Esophagus muscularis mucosa (tissue), 4 donors: ENCODE data around the gene RNF20. TPM values are rescaled to one million over a fixed set of nuclear protein-coding genes. Genes with fewer than 3 reads are reported as not detected.

Experiments
- DNase-seq: peaks from one replicate; pipeline ENCODE4 v3.0.0-alpha.2; 2017; ENCODE audit errors: extremely low spot score
- H3K27ac ChIP-seq, 4 donors: fragments of 200-600 bp; sonication (generic); replicated peaks in 1 of 4; 1 replicate in 3 of 4; 2 replicates in 1 of 4; pipeline ENCODE4 v1.5.1; 2016 to 2019; ENCODE audit warnings: mild to moderate bottlenecking in 1 of 4
- H3K27me3 ChIP-seq, 4 donors: fragments of 200-600 bp; sonication (generic); one replicate each; pipeline versions ENCODE4 v1.5.1 to v1.6.0; 2016 to 2019
- H3K36me3 ChIP-seq, 4 donors: fragments of 200-600 bp; sonication (generic); one replicate each; pipeline ENCODE4 v1.5.1; 2016 to 2019
- H3K4me1 ChIP-seq, 4 donors: fragments of 200-600 bp; sonication (generic); one replicate each; pipeline ENCODE4 v1.5.1; 2016 to 2019
- H3K4me3 ChIP-seq, 4 donors: fragments of 200-600 bp; sonication (generic); 1 replicate in 2 of 4; 2 replicates in 2 of 4; pipeline ENCODE4 v1.5.1; 2016 to 2019; ENCODE audit warnings: mild to moderate bottlenecking in 4 of 4, moderate library complexity in 1 of 4
- H3K9me3 ChIP-seq, 4 donors: fragments of 200-600 bp; sonication (generic); 1 replicate in 3 of 4; 2 replicates in 1 of 4; pipeline ENCODE4 v1.5.1; 2016 to 2019
- CTCF ChIP-seq, 3 experiments: fragments of 200-600 bp in 2 of 3; fragments of 450-650 bp in 1 of 3; sonication (generic) in 2 of 3; IDR thresholded peaks; one replicate each; pipeline ENCODE4 v1.5.1; 2017 to 2019; ENCODE audit warnings: antibody characterized with exemption in 3 of 3, mild to moderate bottlenecking in 2 of 3, moderate library complexity in 1 of 3
- EP300 ChIP-seq: sonication (generic); formaldehyde crosslinking; IDR thresholded peaks from one replicate; pipeline ENCODE4 v1.6.1; 2017; ENCODE audit warnings: antibody characterized with exemption
- POLR2A ChIP-seq: fragments of 450-650 bp; IDR thresholded peaks from one replicate; pipeline ENCODE4 v1.6.1; 2017; ENCODE audit warnings: antibody characterized with exemption, moderate library complexity, mild to moderate bottlenecking, low read depth
- POLR2AphosphoS5 ChIP-seq, 2 donors: sonication (generic); formaldehyde crosslinking; IDR thresholded peaks; one replicate each; pipeline ENCODE4 v1.6.1; 2017; ENCODE audit warnings: antibody characterized with exemption in 2 of 2
- WGBS: methylation state at CpG from one replicate; pipeline ENCODE4 v1.1.5; 2018; 5-methylcytosine and 5-hydroxymethylcytosine counted together
- intact Hi-C: fragments of 100-400 bp; cut with DNase I; formaldehyde crosslinking; loops from one replicate; pipeline ENCODE4 v1.15.1; 2023
- total RNA-seq, 4 donors: library from RNA; depleted of rRNA; stranded (reverse); fragments of >200 nt; gene quantifications; one replicate each; pipeline versions ENCODE4 v1.1.0 to v1.2.1, GENCODE V29; 2016

Gene RNF20
- total RNA-seq, 4 donors from 2014 or later = 23.0 to 32.1 (median 27.2) TPM

GRCh38 chr9:101566904-101567724 is 33.5 kb downstream of the RNF20 start:
- Histone ChIP-seq H3K36me3 (peaks cover 36 to 86% (median 47%) of the 10 kb centered on the region in 4 donors), H3K4me3 (no peak overlapping the region), H3K9me3 (no peaks in the 10 kb centered on the region), H3K4me1 (no peaks in the 10 kb centered on the region), H3K27ac (no peak overlapping the region), H3K27me3 (no peaks in the 10 kb centered on the region)
- WGBS = 89% methylated on average over 5 of the region's 5 CpGs
- no peak for DNase-seq
- intact Hi-C loops = no loop called here
- no peak for TF ChIP-seq EP300
- peak in 1 of 3 experiments; percentile 9 for TF ChIP-seq CTCF (IDR thresholded peaks at IDR 0.05)
- TF ChIP-seq POLR2A = no peak

DNA sequence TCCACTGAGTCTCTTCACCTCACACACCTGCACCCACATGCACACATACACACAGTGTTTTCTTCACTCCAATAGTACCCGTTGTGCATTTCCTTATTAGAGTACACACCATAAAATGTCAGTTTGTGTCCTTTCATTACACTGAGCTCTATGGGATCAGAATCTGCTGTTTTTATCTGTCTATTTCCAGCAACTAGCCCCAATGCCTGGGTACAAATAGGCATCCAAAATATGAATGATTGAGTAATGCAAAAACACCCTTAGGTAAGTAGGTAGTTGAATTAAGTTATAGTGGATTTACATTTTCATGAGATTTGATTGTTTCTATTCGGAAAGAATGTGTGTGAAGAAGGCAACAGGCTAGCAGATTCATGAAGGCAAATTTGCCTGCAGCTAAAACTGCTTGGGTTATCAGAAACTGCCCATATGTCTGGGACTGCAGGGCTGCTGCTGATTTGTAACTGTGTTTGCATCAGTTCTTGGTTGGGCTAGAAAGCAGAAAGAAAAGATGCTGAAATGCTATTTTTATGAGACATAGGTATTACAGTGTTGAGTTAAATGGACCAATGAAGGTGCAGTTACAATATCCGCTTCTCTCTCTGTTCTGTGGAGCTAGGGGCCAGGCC is 34.2 kb downstream of the RNF20 start:
- no peaks in the 10 kb centered on the region for H3K27me3 ChIP-seq
- no peak for DNase-seq
- H3K4me1 ChIP-seq = no peaks in the 10 kb centered on the region
- no peaks in the 10 kb centered on the region for H3K9me3 ChIP-seq
- H3K27ac ChIP-seq = no peak overlapping the region
- no peak for TF ChIP-seq CTCF (IDR thresholded peaks at IDR 0.05)
- peaks cover 29 to 79% (median 40%) of the 10 kb centered on the region in 4 donors for H3K36me3 ChIP-seq
- 95% methylated on average over 3 of the region's 3 CpGs for WGBS
- intact Hi-C loops = no loop called here
- H3K4me3 ChIP-seq = no peak overlapping the region

- no peak for TF ChIP-seq POLR2AphosphoS5 (IDR thresholded peaks at IDR 0.05)
- Histone ChIP-seq H3K4me3 (no peak overlapping the region), H3K4me1 (no peaks in the 10 kb centered on the region), H3K27ac (no peak overlapping the region), H3K36me3 (peaks cover 12 to 58% (median 24%) of the 10 kb centered on the region in 4 donors), H3K9me3 (no peaks in the 10 kb centered on the region), H3K27me3 (no peaks in the 10 kb centered on the region)
- intact Hi-C loops = no loop called here
- no peak for DNase-seq
- 92% methylated on average over 5 of the region's 5 CpGs for WGBS
Measured at GRCh38 chr9:101569741-101570501, 36.3 kb downstream of the RNF20 start.

DNA sequence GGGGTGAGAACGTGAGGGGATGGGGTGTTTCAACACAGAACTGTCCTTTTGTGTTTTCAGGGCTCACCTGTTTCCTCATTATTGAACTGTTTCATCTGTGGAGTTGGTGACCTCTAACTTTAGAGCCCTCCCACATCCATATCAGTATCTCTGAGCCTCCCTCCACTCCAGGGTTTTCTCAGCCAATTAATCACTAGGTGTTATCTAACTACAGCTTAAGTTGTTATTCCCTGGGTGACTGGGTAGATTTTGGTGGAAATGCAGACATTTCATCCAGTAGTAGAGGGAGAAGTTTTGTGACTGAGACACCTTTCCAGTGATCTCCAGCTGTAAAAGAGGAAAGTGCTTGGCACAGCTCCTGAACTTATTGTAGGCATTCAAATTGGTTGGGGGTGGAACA is 37.5 kb downstream of the RNF20 start:
- intact Hi-C loops = no loop called here
- Histone ChIP-seq H3K27ac (no peak overlapping the region), H3K4me3 (no peak overlapping the region), H3K36me3 (peaks cover under 1 to 46% (median 16%) of the 10 kb centered on the region in 4 donors), H3K27me3 (no peaks in the 10 kb centered on the region), H3K4me1 (no peaks in the 10 kb centered on the region), H3K9me3 (no peaks in the 10 kb centered on the region)
- no peak for TF ChIP-seq CTCF (IDR thresholded peaks at IDR 0.05)
- no peak for TF ChIP-seq POLR2AphosphoS5 (IDR thresholded peaks at IDR 0.05)
- no peak for TF ChIP-seq POLR2A
- TF ChIP-seq EP300 = no peak
- DNase-seq = no peak
- 100% methylated on average over 1 of the region's 1 CpG for WGBS

DNA sequence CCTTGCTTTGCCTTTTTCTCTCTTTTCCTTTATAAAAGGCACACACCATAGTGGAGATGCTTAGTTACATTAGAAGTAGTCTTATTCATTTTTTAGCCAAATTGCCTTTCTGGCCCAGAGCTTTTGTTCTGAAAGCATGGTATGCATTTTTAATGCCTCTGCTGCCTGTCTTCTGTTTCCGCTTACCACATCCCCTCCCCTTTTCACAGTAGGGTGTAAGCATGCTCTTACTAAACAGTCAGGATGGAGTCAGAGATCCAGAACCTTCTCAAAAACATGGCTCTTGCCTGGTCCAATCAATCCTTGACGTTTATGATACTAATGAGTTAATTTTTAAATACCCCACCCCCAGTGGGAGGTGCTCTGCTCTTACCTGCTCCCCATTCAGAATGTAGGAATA is 38.7 kb downstream of the RNF20 start:
- 83% methylated on average over 2 of the region's 2 CpGs for WGBS
- intact Hi-C loops = no loop called here
- Histone ChIP-seq H3K4me3 (no peak overlapping the region), H3K27ac (no peak overlapping the region), H3K4me1 (no peaks in the 10 kb centered on the region), H3K9me3 (no peaks in the 10 kb centered on the region), H3K36me3 (peaks cover 0 to 34% (median 14%) of the 10 kb centered on the region in 4 donors), H3K27me3 (no peaks in the 10 kb centered on the region)
- TF ChIP-seq CTCF (IDR thresholded peaks at IDR 0.05) (no peak), POLR2AphosphoS5 (IDR thresholded peaks at IDR 0.05) (no peak), EP300 (no peak), POLR2A (no peak)
- no peak for DNase-seq
